ENCODE results near the gene NT5C1A.

- TF ChIP-seq, protein P1, sequence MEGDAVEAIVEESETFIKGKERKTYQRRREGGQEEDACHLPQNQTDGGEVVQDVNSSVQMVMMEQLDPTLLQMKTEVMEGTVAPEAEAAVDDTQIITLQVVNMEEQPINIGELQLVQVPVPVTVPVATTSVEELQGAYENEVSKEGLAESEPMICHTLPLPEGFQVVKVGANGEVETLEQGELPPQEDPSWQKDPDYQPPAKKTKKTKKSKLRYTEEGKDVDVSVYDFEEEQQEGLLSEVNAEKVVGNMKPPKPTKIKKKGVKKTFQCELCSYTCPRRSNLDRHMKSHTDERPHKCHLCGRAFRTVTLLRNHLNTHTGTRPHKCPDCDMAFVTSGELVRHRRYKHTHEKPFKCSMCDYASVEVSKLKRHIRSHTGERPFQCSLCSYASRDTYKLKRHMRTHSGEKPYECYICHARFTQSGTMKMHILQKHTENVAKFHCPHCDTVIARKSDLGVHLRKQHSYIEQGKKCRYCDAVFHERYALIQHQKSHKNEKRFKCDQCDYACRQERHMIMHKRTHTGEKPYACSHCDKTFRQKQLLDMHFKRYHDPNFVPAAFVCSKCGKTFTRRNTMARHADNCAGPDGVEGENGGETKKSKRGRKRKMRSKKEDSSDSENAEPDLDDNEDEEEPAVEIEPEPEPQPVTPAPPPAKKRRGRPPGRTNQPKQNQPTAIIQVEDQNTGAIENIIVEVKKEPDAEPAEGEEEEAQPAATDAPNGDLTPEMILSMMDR (IDR thresholded peaks at IDR 0.05) = no peak
- TF ChIP-seq POLR2AphosphoS5 (IDR thresholded peaks at IDR 0.05) = no peak
These were observed 17.3 kb upstream of the NT5C1A start for GRCh38 chr1:39689214-39689613.

Measured in breast epithelium (tissue), 3 donors.